GM19025 (cell line): Measurements from ENCODE around the gene MYO10.

Source experiments
- ATAC-seq: cut with Tn5 transposase; IDR thresholded peaks from one replicate; pipeline ENCODE4 v1.9.1; 2021; ENCODE audit warnings: mild to moderate bottlenecking, low read depth, moderate library complexity; ENCODE audit not compliant: unreplicated experiment

Gene MYO10

DNA sequence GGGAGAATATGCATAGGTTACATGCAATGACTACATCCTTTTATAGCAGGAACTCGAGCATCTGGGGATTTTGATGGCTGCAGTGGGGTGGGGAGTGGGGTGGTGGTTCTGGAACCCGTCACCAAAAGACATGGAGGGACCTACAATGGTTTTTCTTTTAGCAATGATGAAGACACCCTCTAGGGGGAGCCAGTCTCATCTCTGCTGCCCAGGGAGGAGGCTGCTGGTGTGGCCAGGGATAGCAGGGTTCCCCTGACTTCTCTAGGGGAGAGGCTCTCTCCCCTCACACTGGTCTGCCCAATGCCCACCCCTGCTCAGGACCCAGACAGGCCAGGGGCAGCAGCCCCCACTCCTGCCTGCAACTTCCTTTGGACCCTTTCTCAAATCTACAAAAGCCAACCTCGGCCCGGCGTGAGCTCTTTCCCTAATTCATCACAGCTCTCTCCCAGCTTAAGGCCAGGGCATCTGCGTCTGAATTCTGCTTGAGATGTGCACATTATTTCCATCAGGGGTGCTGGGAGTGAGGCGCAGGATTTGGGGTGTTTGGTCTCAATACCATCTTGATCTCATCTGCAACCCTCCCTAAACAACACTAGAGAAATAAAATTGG lies 245.7 kb downstream of the MYO10 start:
- no peak for ATAC-seq

GRCh38 chr5:16687898-16688297 lies 248.2 kb downstream of the MYO10 start:
- no peak for ATAC-seq

GRCh38 chr5:16685069-16685468 lies 251.0 kb downstream of the MYO10 start:
- ATAC-seq, result no peak

GRCh38 chr5:16681876-16682275 lies 254.2 kb downstream of the MYO10 start:
- no peak for ATAC-seq

GRCh38 chr5:16679863-16680262 lies 256.2 kb downstream of the MYO10 start:
- no peak for ATAC-seq

GRCh38 chr5:16679190-16679589 lies 256.9 kb downstream of the MYO10 start:
- ATAC-seq, result no peak

- no peak for ATAC-seq
These were observed 260.3 kb downstream of the MYO10 start for GRCh38 chr5:16675806-16676205.

DNA sequence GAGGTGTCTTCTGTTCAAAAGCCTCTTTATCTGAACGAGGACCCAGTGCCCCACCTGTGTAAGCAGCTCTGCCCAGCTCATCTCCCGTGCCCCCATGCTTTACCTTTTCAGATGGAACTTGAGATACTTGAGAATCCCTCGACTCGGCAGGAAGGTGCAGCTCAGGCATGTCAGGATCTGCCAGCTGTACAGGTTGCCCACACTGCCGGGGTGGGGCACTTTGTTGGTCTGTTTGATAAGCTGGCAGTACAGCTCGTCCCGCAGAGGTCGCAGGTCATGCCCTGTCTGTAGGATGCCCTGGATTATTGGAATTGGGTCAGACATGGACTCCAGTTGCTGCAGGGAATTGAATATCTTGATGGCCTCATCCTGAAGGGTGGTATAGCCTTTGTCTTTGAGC lies 261.3 kb downstream of the MYO10 start:
- ATAC-seq, result no peak

GRCh38 chr5:16673241-16674201 lies 262.6 kb downstream of the MYO10 start:
- no peak for ATAC-seq

GRCh38 chr5:16671208-16671607 lies 264.9 kb downstream of the MYO10 start:
- no peak for ATAC-seq

- no peak for ATAC-seq
These were observed 266.3 kb downstream of the MYO10 start for GRCh38 chr5:16669776-16670175.

- no peak for ATAC-seq
These were observed 267.5 kb downstream of the MYO10 start for GRCh38 chr5:16668631-16669030.

DNA sequence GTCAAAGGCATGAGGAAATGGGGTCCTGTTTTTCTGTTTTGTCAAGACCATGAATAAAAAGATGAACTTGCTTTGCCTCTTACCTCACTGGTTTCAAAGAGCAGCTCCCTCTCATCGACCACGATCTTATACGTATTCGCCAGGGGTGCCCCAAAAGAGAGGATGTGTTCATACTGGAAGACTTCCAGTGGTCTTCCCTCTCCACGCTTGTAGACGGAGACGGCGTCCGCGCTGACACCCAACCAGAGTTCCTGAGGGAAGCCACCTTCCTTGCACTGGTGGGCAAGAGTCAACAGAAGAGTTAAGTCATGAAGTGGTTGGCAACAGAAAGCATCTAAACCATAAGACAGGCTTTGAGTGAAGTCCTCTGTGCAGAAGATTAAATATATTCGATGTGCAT lies 267.9 kb downstream of the MYO10 start:
- no peak for ATAC-seq

DNA sequence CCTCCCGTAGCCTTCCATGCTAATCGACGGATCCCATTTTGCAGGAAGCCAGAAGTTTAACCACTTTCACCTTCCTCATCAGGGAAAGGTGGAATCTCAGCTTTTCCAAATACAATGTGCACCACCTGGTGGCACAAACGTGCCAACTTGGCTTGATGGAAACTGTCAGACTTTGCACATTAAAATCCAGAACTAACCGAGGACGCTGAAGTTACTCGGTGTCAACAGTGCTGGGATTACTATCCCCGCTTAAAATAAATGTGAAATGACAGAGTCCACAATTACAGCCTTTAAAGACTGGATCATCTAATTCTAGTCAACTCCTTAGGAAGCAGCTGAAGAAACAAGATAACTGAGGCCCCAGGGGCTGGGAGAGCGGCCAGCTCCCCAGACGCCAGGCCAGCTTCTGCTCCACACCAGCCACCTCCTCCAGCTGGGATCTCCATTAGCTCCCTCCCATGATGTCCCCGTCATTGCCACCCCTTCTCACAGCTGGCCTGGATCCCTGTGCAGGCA lies 269.1 kb downstream of the MYO10 start:
- no peak for ATAC-seq

GRCh38 chr5:16666130-16666882 lies 269.8 kb downstream of the MYO10 start:
- no peak for ATAC-seq

GRCh38 chr5:16665601-16666000 lies 270.5 kb downstream of the MYO10 start:
- ATAC-seq, result no peak

- no peak for ATAC-seq
These were observed 271.7 kb downstream of the MYO10 start for GRCh38 chr5:16664368-16664767.

DNA sequence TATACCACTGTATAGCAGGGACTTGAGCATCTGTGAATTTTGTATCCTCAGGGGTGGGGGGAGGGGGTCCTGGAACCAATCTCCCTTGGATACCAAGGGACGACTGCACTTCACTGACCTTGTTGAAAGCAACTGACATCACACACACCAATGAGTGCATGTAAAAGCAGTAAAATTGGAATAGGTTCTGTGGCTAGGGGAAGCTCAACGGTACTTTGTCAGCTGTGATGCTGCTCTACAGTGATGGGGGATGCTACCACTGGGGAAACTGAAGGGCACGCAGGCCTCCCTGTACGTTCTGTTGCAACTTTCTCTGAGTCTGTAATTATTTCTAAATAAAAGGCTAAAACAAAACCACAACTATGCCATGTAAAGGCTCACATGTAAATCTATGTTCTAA lies 272.2 kb downstream of the MYO10 start:
- ATAC-seq, result no peak

DNA sequence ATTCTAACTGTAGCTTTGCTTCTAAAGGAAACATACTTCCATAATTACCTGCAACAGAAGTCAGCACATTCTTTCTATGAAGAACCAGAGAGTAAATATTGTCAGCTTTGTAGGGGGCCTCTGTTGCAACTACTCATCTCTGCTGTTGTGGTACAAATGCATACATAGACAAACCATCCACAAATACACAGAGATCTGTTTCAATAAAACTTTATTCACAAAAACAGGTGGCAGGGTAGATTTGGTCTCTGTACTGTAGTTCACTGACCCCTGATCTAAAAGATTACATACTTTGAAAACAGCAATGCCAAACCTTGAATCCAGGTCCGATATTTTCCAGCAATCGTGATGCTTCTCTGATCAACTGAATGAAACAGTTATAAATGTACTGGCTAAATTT lies 274.4 kb downstream of the MYO10 start:
- no peak for ATAC-seq

DNA sequence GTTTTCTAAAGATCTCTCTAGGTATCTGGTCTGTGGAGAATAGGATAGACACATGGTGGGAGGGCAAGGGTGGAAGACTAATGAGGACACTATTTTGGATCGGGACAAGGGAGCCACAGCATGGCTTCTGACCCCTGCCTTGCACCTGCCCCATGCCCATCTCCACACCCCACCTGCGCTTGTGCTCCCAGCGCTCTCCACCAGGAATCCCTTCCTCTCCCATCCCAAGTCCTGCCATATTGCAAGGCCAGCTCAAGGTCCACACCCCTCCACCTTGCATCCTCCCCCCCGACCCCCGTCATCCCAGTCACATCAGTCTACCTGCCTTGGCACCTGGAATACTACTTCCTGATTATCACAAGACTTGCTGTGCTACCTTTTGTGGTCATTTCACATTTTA lies 275.1 kb downstream of the MYO10 start:
- no peak for ATAC-seq

DNA sequence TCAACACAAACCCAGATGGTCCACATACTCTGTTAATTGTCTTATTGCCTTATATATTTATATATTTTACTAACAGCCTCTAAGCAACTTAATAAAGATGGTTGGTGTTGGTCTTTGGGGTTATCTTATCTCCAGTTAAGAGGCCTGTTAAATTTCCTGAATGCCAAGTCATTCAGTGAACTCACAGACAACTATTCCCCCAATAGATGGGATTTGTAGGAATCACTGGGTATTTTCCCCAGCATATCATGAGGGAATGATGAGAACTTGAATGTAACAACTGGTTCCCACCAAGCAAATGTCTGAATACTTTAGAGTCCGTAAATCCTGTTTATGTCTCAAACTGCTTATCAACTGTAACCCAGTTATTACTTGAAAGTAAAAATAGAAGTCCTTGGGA lies 276.6 kb downstream of the MYO10 start:
- no peak for ATAC-seq
